Measurements from ENCODE around the gene PCDHGC3.

The PCDHGC3 gene

GRCh38 chr5:141496038-141496437 lies 20.3 kb downstream of the PCDHGC3 start:
- TF ChIP-seq, protein P1, sequence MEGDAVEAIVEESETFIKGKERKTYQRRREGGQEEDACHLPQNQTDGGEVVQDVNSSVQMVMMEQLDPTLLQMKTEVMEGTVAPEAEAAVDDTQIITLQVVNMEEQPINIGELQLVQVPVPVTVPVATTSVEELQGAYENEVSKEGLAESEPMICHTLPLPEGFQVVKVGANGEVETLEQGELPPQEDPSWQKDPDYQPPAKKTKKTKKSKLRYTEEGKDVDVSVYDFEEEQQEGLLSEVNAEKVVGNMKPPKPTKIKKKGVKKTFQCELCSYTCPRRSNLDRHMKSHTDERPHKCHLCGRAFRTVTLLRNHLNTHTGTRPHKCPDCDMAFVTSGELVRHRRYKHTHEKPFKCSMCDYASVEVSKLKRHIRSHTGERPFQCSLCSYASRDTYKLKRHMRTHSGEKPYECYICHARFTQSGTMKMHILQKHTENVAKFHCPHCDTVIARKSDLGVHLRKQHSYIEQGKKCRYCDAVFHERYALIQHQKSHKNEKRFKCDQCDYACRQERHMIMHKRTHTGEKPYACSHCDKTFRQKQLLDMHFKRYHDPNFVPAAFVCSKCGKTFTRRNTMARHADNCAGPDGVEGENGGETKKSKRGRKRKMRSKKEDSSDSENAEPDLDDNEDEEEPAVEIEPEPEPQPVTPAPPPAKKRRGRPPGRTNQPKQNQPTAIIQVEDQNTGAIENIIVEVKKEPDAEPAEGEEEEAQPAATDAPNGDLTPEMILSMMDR (conservative IDR thresholded peaks at IDR 0.05; ENCODE audit: low read depth, low read length): no peak
- H3K4me3 ChIP-seq (ENCODE audit: low read depth, low read length): no peak overlapping the region
- DNase-seq (ENCODE audit: low read depth): peak; percentile 94

- no peak for DNase-seq (ENCODE audit: low read depth)
- H3K4me3 ChIP-seq (ENCODE audit: low read depth, low read length): no peak overlapping the region
- TF ChIP-seq, protein P1 (conservative IDR thresholded peaks at IDR 0.05; ENCODE audit: low read depth, low read length): no peak
Measured at GRCh38 chr5:141501761-141502160, 26.0 kb downstream of the PCDHGC3 start.

DNA sequence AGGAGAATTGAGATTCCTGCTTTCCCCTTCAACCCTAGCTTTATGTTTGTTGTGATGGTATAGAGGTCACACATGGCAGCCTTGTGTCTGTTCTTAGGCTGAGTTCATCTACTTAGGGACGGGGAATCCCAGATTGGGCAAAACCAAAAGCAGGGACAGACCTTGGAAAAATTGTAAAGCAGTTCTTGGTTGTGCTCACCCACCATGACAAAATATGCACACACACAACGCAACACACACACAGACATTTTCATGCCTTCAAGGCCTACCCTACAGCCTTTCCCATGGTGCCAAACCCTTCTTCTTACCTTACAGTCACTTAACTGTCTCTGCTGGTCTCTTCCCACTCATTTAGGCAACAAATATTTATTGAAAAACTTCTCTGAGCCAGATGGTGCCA lies 27.9 kb downstream of the PCDHGC3 start:
- no peak for DNase-seq (ENCODE audit: low read depth)
- H3K4me3 ChIP-seq (ENCODE audit: low read depth, low read length): no peak overlapping the region
- TF ChIP-seq, protein P1 (conservative IDR thresholded peaks at IDR 0.05; ENCODE audit: low read depth, low read length): no peak

- TF ChIP-seq, protein P1 (conservative IDR thresholded peaks at IDR 0.05; ENCODE audit: low read depth, low read length): no peak
- no peak for DNase-seq (ENCODE audit: low read depth)
- H3K4me3 ChIP-seq (ENCODE audit: low read depth, low read length): no peak overlapping the region
Measured at GRCh38 chr5:141504216-141504615, 28.4 kb downstream of the PCDHGC3 start.

GRCh38 chr5:141506381-141507155 lies 30.8 kb downstream of the PCDHGC3 start:
- no peak for DNase-seq (ENCODE audit: low read depth)
- TF ChIP-seq, protein P1 (conservative IDR thresholded peaks at IDR 0.05; ENCODE audit: low read depth, low read length): no peak
- no peak overlapping the region for H3K4me3 ChIP-seq (ENCODE audit: low read depth, low read length)

DNA sequence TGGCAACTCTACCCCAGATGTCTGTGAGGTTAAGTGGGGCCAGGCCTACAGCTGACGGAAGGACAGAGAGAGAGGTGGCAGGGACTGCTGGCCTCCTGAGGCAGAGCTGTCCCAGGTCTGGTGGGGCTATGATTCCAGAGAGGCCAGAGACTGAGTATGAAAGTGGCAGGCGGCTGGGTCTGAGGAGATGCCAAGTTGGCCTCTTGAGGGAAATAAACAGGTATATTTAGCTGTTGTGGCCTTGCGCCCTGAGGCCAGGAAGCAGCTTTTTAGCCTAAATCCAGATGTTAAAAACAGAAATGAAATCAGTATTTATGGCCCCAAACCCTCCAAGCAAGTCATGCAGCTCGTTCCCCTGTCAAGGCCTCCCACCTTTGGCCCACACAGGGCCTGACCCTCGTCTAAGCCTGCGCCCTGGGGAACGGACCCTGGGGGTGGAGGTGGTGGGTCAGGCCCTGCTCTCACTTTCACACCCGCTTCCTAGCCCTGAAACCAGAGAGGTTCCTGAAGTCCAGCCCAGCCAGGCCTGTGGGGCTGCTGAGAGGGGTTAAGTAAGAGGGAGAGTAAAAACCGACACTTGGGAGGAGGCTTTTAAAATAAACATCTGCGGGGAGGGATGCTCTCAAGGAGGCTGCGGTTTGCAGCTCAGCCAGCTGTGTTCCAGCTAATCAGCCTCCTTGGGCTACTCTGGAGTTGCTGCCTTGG lies 31.8 kb downstream of the PCDHGC3 start:
- TF ChIP-seq, protein P1 (conservative IDR thresholded peaks at IDR 0.05; ENCODE audit: low read depth, low read length): no peak
- peak; percentile 91 for DNase-seq (ENCODE audit: low read depth)
- H3K4me3 ChIP-seq (ENCODE audit: low read depth, low read length): peak overlapping the region; percentile 6

Measured in choroid plexus epithelial cell (primary cell).